Upper lobe of left lung (tissue), 4 donors: Measurements from ENCODE around the gene SBF1.

Source experiments
- EP300 ChIP-seq, 4 donors: sonication (generic); formaldehyde crosslinking; IDR thresholded peaks; one replicate each; pipeline ENCODE4 v1.5.1; 2017; ENCODE audit warnings: antibody characterized with exemption in 4 of 4, control low read depth in 2 of 4
- POLR2A ChIP-seq, 4 donors: fragments of 450-650 bp; IDR thresholded peaks; one replicate each; pipeline ENCODE4 v1.5.1; 2016 to 2017; ENCODE audit warnings: antibody characterized with exemption in 4 of 4, mild to moderate bottlenecking in 2 of 4
- POLR2AphosphoS5 ChIP-seq, 2 donors: sonication (generic); formaldehyde crosslinking; IDR thresholded peaks; one replicate each; pipeline ENCODE4 v1.5.1; 2017; ENCODE audit warnings: antibody characterized with exemption in 2 of 2
- TF ChIP-seq, protein P1 (sequence below), 6 experiments: fragments of 450-650 bp in 4 of 6; fragments of 200-600 bp in 2 of 6; sonication (generic) in 2 of 6; IDR thresholded peaks; one replicate each; pipeline ENCODE4 v1.5.1; 2016 to 2019; ENCODE audit warnings: antibody characterized with exemption in 6 of 6

DNA sequence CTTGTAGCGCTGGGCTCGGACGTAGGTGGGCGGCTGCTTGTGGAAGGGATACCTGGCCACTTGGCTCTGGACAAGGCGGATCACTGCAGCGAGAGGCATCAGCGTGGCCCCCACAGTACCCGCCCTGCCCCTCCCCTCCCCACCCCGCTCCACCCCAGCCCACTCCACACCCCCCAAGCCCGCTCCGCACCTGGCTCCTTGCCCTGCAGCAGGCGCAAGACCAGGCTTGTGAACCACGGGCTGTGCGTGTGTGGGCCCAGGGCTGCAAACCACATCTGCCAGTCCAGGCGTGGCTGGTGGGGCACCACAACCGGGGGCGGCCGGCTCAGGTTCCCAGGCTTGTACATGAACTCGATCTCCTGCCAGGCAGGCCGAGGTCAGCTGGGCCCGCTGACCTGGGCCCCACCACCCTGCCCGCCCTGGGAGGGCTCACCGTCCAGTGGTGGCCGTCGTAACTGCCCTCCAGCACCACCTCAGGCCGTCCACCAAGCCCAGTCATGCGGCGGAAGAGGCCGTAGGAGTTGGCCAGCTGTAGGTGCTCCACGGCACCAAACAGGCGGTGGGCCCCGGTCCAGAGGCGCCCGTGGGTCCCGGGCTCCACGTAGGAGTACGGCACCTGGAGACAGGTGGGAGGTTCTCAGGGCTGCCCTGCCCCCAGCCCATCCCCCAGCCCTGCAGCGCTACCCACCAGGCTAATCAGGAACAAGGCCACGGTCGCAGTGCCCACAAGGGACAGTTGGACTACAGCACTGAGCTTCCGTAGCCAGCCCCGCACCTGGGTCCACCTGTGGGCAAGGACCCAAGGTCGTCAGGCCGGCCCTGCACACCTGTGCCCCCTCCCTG, 29.8 kb upstream of the SBF1 start:
- TF ChIP-seq POLR2AphosphoS5 (IDR thresholded peaks at IDR 0.05) (no peak), POLR2A (IDR thresholded peaks at IDR 0.05) (no peak), EP300 (IDR thresholded peaks at IDR 0.05) (no peak)
- TF ChIP-seq, protein P1, sequence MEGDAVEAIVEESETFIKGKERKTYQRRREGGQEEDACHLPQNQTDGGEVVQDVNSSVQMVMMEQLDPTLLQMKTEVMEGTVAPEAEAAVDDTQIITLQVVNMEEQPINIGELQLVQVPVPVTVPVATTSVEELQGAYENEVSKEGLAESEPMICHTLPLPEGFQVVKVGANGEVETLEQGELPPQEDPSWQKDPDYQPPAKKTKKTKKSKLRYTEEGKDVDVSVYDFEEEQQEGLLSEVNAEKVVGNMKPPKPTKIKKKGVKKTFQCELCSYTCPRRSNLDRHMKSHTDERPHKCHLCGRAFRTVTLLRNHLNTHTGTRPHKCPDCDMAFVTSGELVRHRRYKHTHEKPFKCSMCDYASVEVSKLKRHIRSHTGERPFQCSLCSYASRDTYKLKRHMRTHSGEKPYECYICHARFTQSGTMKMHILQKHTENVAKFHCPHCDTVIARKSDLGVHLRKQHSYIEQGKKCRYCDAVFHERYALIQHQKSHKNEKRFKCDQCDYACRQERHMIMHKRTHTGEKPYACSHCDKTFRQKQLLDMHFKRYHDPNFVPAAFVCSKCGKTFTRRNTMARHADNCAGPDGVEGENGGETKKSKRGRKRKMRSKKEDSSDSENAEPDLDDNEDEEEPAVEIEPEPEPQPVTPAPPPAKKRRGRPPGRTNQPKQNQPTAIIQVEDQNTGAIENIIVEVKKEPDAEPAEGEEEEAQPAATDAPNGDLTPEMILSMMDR (IDR thresholded peaks at IDR 0.05), result no peak
